Peyer's patch (tissue), 4 donors: Measurements from ENCODE around the gene CT45A1.

ENCODE experiments used
- POLR2A ChIP-seq, 2 donors: fragments of 450-650 bp; IDR thresholded peaks; one replicate each; pipeline ENCODE4 v1.5.1; 2017; ENCODE audit warnings: antibody characterized with exemption in 2 of 2, mild to moderate bottlenecking in 2 of 2, moderate library complexity in 2 of 2
- TF ChIP-seq, protein P1 (sequence below), 6 experiments: fragments of 450-650 bp in 4 of 6; fragments of 200-600 bp in 2 of 6; sonication (generic) in 1 of 6; IDR thresholded peaks; one replicate each; pipeline ENCODE4 v1.5.1; 2017 to 2019; ENCODE audit warnings: antibody characterized with exemption in 6 of 6, mild to moderate bottlenecking in 3 of 6, moderate library complexity in 1 of 6

DNA sequence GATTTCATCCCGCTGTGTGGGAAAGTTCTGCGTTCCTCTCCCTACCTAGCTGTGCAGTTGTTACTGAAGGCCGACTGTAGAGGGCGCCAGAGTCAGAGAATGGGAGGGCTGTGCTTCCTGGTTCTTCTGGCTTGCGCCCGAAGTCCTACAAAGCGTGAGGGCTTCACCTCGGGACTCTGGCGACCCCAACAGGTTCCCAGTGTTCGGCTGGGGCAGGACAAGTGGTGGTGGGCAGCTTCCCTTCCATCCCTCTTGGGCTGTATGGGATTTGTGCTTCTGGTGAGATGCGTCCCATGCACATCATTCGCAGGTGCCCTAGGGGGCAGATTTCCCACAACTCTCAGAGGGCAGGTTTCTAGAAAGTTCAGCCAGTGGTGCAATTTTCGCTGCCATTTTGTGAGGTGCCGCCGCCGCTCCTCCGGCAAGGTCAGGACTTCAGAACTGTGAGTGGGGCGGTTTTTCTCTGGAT lies 27.3 kb downstream of the CT45A1 start:
- no peak for TF ChIP-seq POLR2A (IDR thresholded peaks at IDR 0.05)
- TF ChIP-seq, protein P1, sequence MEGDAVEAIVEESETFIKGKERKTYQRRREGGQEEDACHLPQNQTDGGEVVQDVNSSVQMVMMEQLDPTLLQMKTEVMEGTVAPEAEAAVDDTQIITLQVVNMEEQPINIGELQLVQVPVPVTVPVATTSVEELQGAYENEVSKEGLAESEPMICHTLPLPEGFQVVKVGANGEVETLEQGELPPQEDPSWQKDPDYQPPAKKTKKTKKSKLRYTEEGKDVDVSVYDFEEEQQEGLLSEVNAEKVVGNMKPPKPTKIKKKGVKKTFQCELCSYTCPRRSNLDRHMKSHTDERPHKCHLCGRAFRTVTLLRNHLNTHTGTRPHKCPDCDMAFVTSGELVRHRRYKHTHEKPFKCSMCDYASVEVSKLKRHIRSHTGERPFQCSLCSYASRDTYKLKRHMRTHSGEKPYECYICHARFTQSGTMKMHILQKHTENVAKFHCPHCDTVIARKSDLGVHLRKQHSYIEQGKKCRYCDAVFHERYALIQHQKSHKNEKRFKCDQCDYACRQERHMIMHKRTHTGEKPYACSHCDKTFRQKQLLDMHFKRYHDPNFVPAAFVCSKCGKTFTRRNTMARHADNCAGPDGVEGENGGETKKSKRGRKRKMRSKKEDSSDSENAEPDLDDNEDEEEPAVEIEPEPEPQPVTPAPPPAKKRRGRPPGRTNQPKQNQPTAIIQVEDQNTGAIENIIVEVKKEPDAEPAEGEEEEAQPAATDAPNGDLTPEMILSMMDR (IDR thresholded peaks at IDR 0.05), result no peak
